Endothelial cell of umbilical vein (primary cell): ENCODE measurements around the gene PARD3B. TPM values are rescaled to one million over a fixed set of nuclear protein-coding genes. Genes with fewer than 3 reads are reported as not detected.

Source experiments
- BruUV-seq: library from RNA; stranded (reverse); fragments of 400-500 nt; replicated peaks from 2 replicates; lab custom pipeline; 2021; lab: Mats Ljungman, UMichigan
- CTCF ChIA-PET: fragments of 300-600, 350-600 bp; sonication (Branson Sonifier 250); formaldehyde crosslinking; loops from one replicate; lab custom pipeline; 2021; ENCODE audit warnings: antibody characterized with exemption, inconsistent platforms; lab: Charles Lee
- POLR2A ChIA-PET: fragments of 300-600, 350-600 bp; sonication (Branson Sonifier 250); formaldehyde crosslinking; loops from one replicate; lab custom pipeline; 2021; ENCODE audit warnings: antibody characterized with exemption, inconsistent platforms; lab: Charles Lee
- DNase-seq: peaks from one replicate; pipeline ENCODE4 v3.0.0-alpha.2; 2011; ENCODE audit warnings: low read depth, low spot score
- FAIRE-seq: peaks from 2 replicates; lab custom pipeline; 2011; peaks lifted over from hg19 to GRCh38; lab: Jason Lieb, UNC
- H2AFZ ChIP-seq: 2 replicates; pipeline ENCODE4 v1.6.0; 2012; ENCODE audit warnings: low read depth, low read length, control low read depth, inconsistent platforms
- H3K27ac ChIP-seq: 2 replicates; pipeline ENCODE4 v1.5.1; 2011; ENCODE audit warnings: low read depth, mild to moderate bottlenecking, control low read depth, low read length, moderate library complexity; ENCODE audit not compliant: insufficient read depth
- H3K27me3 ChIP-seq, 2 experiments: 2 replicates each; pipeline versions ENCODE4 v1.6.0 to v1.6.1; 2011; ENCODE audit warnings: low read length in 2 of 2, mixed read lengths in 1 of 2; ENCODE audit not compliant: control insufficient read depth in 2 of 2, insufficient read depth in 2 of 2
- H3K36me3 ChIP-seq, 2 experiments: 2 replicates in 1 of 2; 3 replicates in 1 of 2; pipeline ENCODE4 v1.5.1; 2011; ENCODE audit warnings: low read length in 2 of 2, mild to moderate bottlenecking in 1 of 2, moderate library complexity in 1 of 2; ENCODE audit not compliant: control insufficient read depth in 2 of 2, insufficient read depth in 2 of 2; ENCODE audit errors: extremely low read depth in 1 of 2
- H3K4me1 ChIP-seq: 3 replicates; pipeline ENCODE4 v1.5.1; 2011; ENCODE audit warnings: mild to moderate bottlenecking, low read length; ENCODE audit not compliant: control insufficient read depth, insufficient read depth; ENCODE audit errors: extremely low read depth
- H3K4me2 ChIP-seq: 2 replicates; pipeline ENCODE4 v1.6.1; 2011; ENCODE audit warnings: low read length, control low read depth, mixed read lengths; ENCODE audit not compliant: insufficient read depth
- H3K4me3 ChIP-seq, 3 experiments: fragments of 200-600 bp in 1 of 3; sonication (generic), shearing (Covaris generic) in 1 of 3; replicated peaks in 1 of 3; 2 replicates each; pipeline ENCODE4 v1.5.1; 2011 to 2016; ENCODE audit warnings: control low read depth in 3 of 3, low read length in 3 of 3, mild to moderate bottlenecking in 2 of 3, inconsistent platforms in 1 of 3, low read depth in 1 of 3, moderate library complexity in 1 of 3; ENCODE audit not compliant: insufficient read depth in 1 of 3
- H3K79me2 ChIP-seq: 2 replicates; pipeline ENCODE4 v1.6.0; 2012; ENCODE audit warnings: low read length, inconsistent platforms; ENCODE audit not compliant: control insufficient read depth, insufficient read depth
- H3K9ac ChIP-seq: replicated peaks from 2 replicates; pipeline ENCODE3; 2011; ENCODE audit warnings: low read length, control low read depth; ENCODE audit not compliant: insufficient read depth; ENCODE audit errors: extremely low read depth
- H3K9me1 ChIP-seq: replicated peaks from 3 replicates; pipeline ENCODE4 v1.6.0; 2011; ENCODE audit warnings: mild to moderate bottlenecking, low read length; ENCODE audit not compliant: control insufficient read depth, insufficient read depth; ENCODE audit errors: extremely low read depth
- H3K9me3 ChIP-seq: replicated peaks from 2 replicates; pipeline ENCODE4 v1.5.1; 2012; ENCODE audit warnings: low read length, inconsistent platforms; ENCODE audit not compliant: control insufficient read depth, insufficient read depth
- H4K20me1 ChIP-seq: replicated peaks from 2 replicates; pipeline ENCODE3; 2011; ENCODE audit warnings: mild to moderate bottlenecking, low read length; ENCODE audit not compliant: control insufficient read depth, insufficient read depth; ENCODE audit errors: extremely low read depth
- CTCF ChIP-seq, 2 donors: IDR thresholded peaks; 1 replicate in 1 of 2; 2 replicates in 1 of 2; pipeline ENCODE4 v1.5.1; 2011; ENCODE audit warnings: low read length in 2 of 2, mild to moderate bottlenecking in 2 of 2, moderate library complexity in 2 of 2, control low read depth in 1 of 2, inconsistent platforms in 1 of 2, low read depth in 1 of 2; ENCODE audit not compliant: insufficient read depth in 1 of 2; ENCODE audit errors: extremely low read depth in 1 of 2
- EZH2 ChIP-seq: IDR thresholded peaks from 2 replicates; pipeline ENCODE4 v1.6.1; 2012; ENCODE audit warnings: borderline replicate concordance, low read depth, mild to moderate bottlenecking, moderate library complexity, low read length, inconsistent platforms; ENCODE audit not compliant: severe bottlenecking
- FOS ChIP-seq: IDR thresholded peaks from 2 replicates; pipeline ENCODE4 v1.6.1; 2011; ENCODE audit warnings: mild to moderate bottlenecking, low read length, moderate library complexity, borderline replicate concordance; ENCODE audit not compliant: insufficient read depth
- GATA2 ChIP-seq: IDR thresholded peaks from 2 replicates; pipeline ENCODE4 v1.7.0; 2011; ENCODE audit warnings: low read depth, mild to moderate bottlenecking, moderate library complexity, mixed read lengths, low read length; ENCODE audit not compliant: insufficient read length, insufficient read depth
- JUN ChIP-seq: IDR thresholded peaks from 2 replicates; pipeline ENCODE4 v1.6.1; 2011; ENCODE audit warnings: borderline replicate concordance, low read depth; ENCODE audit not compliant: insufficient read length, insufficient read depth
- MYC ChIP-seq: IDR thresholded peaks from one replicate; pipeline ENCODE4 v1.6.1; 2011; ENCODE audit warnings: mild to moderate bottlenecking, low read depth, low read length
- POLR2A ChIP-seq: IDR thresholded peaks from 2 replicates; pipeline ENCODE4 v1.6.1; 2012; ENCODE audit warnings: low read depth, mild to moderate bottlenecking, control low read depth, low read length
- POLR2AphosphoS5 ChIP-seq: IDR thresholded peaks from 2 replicates; pipeline ENCODE4 v1.6.1; 2012; ENCODE audit warnings: low read depth, mild to moderate bottlenecking, control low read depth, low read length, moderate library complexity; ENCODE audit not compliant: insufficient read depth
- dilution Hi-C: fragments of 300-500 bp; cut with MboI; formaldehyde crosslinking; loops from one replicate; pipeline ENCODE4 v1.15.0; 2019; ENCODE audit warnings: low sequenced_read_pairs; ENCODE audit not compliant: extremely low pct_ligation_motif_present
- intact Hi-C: fragments of 100-400 bp; cut with micrococcal nuclease; formaldehyde crosslinking; loops from one replicate; pipeline ENCODE4 v1.10.0; 2022
- polyA plus RNA-seq, 4 experiments: library from polyadenylated mRNA; depleted of rRNA in 3 of 4; stranded (reverse) in 3 of 4; unstranded in 1 of 4; fragments of >200 nt; gene quantifications; 2 replicates each; pipeline versions ENCODE4 v1.2.1 to v1.2.3, GENCODE V29; 2011 to 2012; ENCODE audit warnings: missing spikeins in 1 of 4
- total RNA-seq: library from RNA; stranded (reverse); gene quantifications from 2 replicates; pipeline ENCODE4 v1.2.3, GENCODE V29; 2021
- TF ChIP-seq, protein P1 (sequence below): IDR thresholded peaks from 2 replicates; pipeline ENCODE4 v1.6.1; 2011; ENCODE audit not compliant: insufficient read depth, insufficient read length

The PARD3B gene
- total and polyA plus RNA-seq, 2 donors (not counting 3 experiments of a cell fraction or from before 2014, with no cell fraction given): 2.2 to 30.9 TPM

GRCh38 chr2:204510709-204511420 is 34.4 kb upstream of the PARD3B start:
- intact Hi-C loops (no loop called here), dilution Hi-C loops (no loop called here)
- Histone ChIP-seq H3K4me1 (no peaks in the 10 kb centered on the region), H3K27ac (no peak overlapping the region), H4K20me1 (no peaks in the 10 kb centered on the region), H3K9me3 (no peaks in the 10 kb centered on the region), H3K9ac (no peak overlapping the region), H3K9me1 (no peaks in the 10 kb centered on the region), H3K4me2 (no peak overlapping the region), H3K79me2 (no peaks in the 10 kb centered on the region), H2AFZ (no peak overlapping the region), H3K27me3 (no peaks in the 10 kb centered on the region), H3K4me3 (no peak overlapping the region), H3K36me3 (no peaks in the 10 kb centered on the region)
- POLR2A ChIA-PET: no interaction called here
- BruUV-seq: no TSS peak
- no peak for DNase-seq
- CTCF ChIA-PET: no interaction called here
- no peak for FAIRE-seq
- TF ChIP-seq GATA2 (no peak), MYC (no peak), EZH2 (no peak), FOS (no peak), JUN (no peak)
- TF ChIP-seq, protein P1, sequence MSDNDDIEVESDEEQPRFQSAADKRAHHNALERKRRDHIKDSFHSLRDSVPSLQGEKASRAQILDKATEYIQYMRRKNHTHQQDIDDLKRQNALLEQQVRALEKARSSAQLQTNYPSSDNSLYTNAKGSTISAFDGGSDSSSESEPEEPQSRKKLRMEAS: no peak

DNA sequence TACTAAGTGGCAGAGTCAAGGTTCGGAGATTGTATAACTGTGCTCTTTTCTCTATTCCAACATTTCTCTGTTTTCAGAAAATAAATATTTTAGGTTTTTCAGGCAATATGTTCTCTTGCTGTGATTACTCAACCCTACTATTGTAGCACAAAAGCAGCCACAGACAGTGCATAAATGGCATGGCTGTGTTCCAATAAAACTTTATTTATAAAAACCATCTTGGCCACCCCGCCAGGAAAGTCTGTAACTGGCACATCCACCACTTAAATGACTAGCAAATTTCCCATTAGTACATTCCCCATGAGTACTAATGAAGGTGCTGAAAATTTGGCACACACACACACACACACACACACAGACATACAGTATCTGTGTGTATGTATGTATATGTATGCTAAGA is 30.8 kb upstream of the PARD3B start:
- FAIRE-seq: no peak

More for the DNA sequence above, 30.8 kb upstream of the PARD3B start:
- no peaks in the 10 kb centered on the region for H3K36me3 ChIP-seq
- TF ChIP-seq POLR2AphosphoS5 (no peak), POLR2A (no peak), JUN (no peak), CTCF (IDR thresholded peaks at IDR 0.05; ENCODE audit: extremely low read depth in 1 of 2, insufficient read depth in 1 of 2, low read depth in 1 of 2, low read length in 2 of 2) (no peak), GATA2 (no peak)
- TF ChIP-seq, protein P1: no peak
- dilution Hi-C loops (no loop called here), intact Hi-C loops (no loop called here)
- H3K27me3 ChIP-seq: no peaks in the 10 kb centered on the region
- H3K9me3 ChIP-seq: no peaks in the 10 kb centered on the region
- POLR2A ChIA-PET: no interaction called here
- H3K27ac ChIP-seq: no peak overlapping the region
- no peaks in the 10 kb centered on the region for H3K79me2 ChIP-seq
- no peak overlapping the region for H3K9ac ChIP-seq
- H3K4me2 ChIP-seq: no peak overlapping the region
- H3K9me1 ChIP-seq: no peaks in the 10 kb centered on the region
- no peak overlapping the region for H3K4me3 ChIP-seq
- no peaks in the 10 kb centered on the region for H3K4me1 ChIP-seq
- BruUV-seq: no TSS peak
- CTCF ChIA-PET: no interaction called here
- H4K20me1 ChIP-seq: no peaks in the 10 kb centered on the region
- H2AFZ ChIP-seq: no peak overlapping the region
- no peak for DNase-seq
